ENCODE measurements around the gene MSI2. TPM values are rescaled to one million over a fixed set of nuclear protein-coding genes. Genes with fewer than 3 reads are reported as not detected.

MSI2 gene
- total RNA-seq, 4 donors from 2014 or later: 9.9 to 18.5 (median 13.8) TPM

GRCh38 chr17:57316361-57316760 is 60.0 kb downstream of the MSI2 start:
- no peak for DNase-seq (ENCODE audit: low spot score in 2 of 2)
- intact Hi-C loops (cut with DNase I; ENCODE audit: low total_unique reads): no loop called here
- no peak overlapping the region for H3K4me3 ChIP-seq (ENCODE audit: low read depth, poor library complexity, severe bottlenecking)
- TF ChIP-seq CTCF (IDR thresholded peaks at IDR 0.05) (no peak), POLR2A (IDR thresholded peaks at IDR 0.05) (no peak)
- WGBS, 2 donors: 97 to 100% methylated on average over 5 of the region's 5 CpGs

GRCh38 chr17:57317079-57317478 is 60.8 kb downstream of the MSI2 start:
- 90 to 95% methylated on average over 3 of the region's 3 CpGs for WGBS, 2 donors
- no peak overlapping the region for H3K4me3 ChIP-seq (ENCODE audit: low read depth, poor library complexity, severe bottlenecking)
- no peak for TF ChIP-seq CTCF (IDR thresholded peaks at IDR 0.05)
- no peak for DNase-seq (ENCODE audit: low spot score in 2 of 2)
- intact Hi-C loops (cut with DNase I; ENCODE audit: low total_unique reads): no loop called here

GRCh38 chr17:57318913-57319312 is 62.6 kb downstream of the MSI2 start:
- DNase-seq (ENCODE audit: low spot score in 2 of 2): peak in 1 of 2 donors; percentile 13
- H3K4me3 ChIP-seq (ENCODE audit: low read depth, poor library complexity, severe bottlenecking): no peak overlapping the region
- TF ChIP-seq CTCF (IDR thresholded peaks at IDR 0.05): no peak
- TF ChIP-seq POLR2A (IDR thresholded peaks at IDR 0.05): no peak
- intact Hi-C loops (cut with DNase I; ENCODE audit: low total_unique reads): no loop called here
- WGBS, 2 donors: 92 to 94% methylated on average over 6 of the region's 6 CpGs

DNA sequence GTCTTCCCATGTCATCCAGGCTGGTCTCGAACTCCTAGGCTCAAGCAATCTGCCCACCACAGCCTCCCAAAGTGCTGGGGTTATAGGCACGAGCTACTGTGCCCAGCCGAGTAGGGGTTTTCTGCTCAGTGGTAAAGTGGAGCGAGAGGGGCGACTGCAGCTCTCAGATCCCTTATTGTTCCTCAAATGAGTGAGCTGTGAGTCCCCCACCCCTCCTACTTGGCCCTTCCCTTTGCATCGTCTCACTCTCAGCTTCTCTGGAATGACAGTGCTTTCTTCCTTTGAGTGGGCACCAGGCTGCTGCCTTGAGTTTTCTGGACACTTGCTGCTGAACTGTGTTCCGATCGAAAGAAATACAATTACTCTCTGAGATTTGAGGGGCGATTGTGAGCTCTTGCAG is 63.5 kb downstream of the MSI2 start:
- H3K4me3 ChIP-seq (ENCODE audit: low read depth, poor library complexity, severe bottlenecking): no peak overlapping the region
- TF ChIP-seq CTCF (IDR thresholded peaks at IDR 0.05): no peak
- TF ChIP-seq POLR2A (IDR thresholded peaks at IDR 0.05): no peak
- intact Hi-C loops (cut with DNase I; ENCODE audit: low total_unique reads): no loop called here
- WGBS, 2 donors: 92 to 93% methylated on average over 9 of the region's 9 CpGs
- no peak for DNase-seq (ENCODE audit: low spot score in 2 of 2)

- H3K4me3 ChIP-seq (ENCODE audit: low read depth, poor library complexity, severe bottlenecking): no peak overlapping the region
- intact Hi-C loops (cut with DNase I; ENCODE audit: low total_unique reads): no loop called here
- 94 to 95% methylated on average over 8 to 10 of the region's 10 CpGs for WGBS, 2 donors
- no peak for DNase-seq (ENCODE audit: low spot score in 2 of 2)
- TF ChIP-seq CTCF (IDR thresholded peaks at IDR 0.05) (no peak), POLR2A (IDR thresholded peaks at IDR 0.05) (no peak)
Measured at GRCh38 chr17:57323391-57323790, 67.1 kb downstream of the MSI2 start.

DNA sequence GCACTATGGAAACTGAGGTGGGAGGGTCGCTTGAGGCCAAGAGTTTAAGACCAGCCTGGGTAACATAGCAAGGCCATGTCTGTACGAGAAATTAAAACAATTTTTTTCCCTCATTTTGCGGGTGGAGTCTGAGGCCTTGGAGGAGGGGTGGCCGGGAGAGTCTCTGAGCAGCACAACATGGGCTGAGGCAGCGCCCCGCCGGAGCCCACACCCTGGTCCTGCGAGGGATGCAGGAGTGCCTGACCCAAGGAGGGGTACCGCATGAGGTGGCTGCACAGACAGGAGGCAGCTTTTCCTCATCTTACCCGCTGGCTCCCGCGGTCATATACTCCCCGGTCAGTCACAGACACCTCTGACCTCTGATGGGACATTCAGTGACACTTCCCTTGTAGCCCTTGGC is 67.7 kb downstream of the MSI2 start:
- intact Hi-C loops (cut with DNase I; ENCODE audit: low total_unique reads): no loop called here
- no peak overlapping the region for H3K4me3 ChIP-seq (ENCODE audit: low read depth, poor library complexity, severe bottlenecking)
- DNase-seq (ENCODE audit: low spot score in 2 of 2): no peak
- WGBS, 2 donors: 96% methylated on average over 13 of the region's 13 CpGs
- TF ChIP-seq POLR2A (IDR thresholded peaks at IDR 0.05) (no peak), CTCF (IDR thresholded peaks at IDR 0.05) (no peak)
